Stimulated activated CD8-positive, alpha-beta memory T cell treated with anti-CD3 and anti-CD28 coated beads, Interleukin-12 subunit alpha, Interleukin-12 subunit beta, amount 100 ng/mL, for 24 hours (primary cell): ENCODE data around the gene RBFOX2.

Source experiments
- DNase-seq: peaks from one replicate; pipeline ENCODE4 v3.0.0-alpha.2; 2020; ENCODE audit errors: extremely low read depth

Gene RBFOX2

DNA sequence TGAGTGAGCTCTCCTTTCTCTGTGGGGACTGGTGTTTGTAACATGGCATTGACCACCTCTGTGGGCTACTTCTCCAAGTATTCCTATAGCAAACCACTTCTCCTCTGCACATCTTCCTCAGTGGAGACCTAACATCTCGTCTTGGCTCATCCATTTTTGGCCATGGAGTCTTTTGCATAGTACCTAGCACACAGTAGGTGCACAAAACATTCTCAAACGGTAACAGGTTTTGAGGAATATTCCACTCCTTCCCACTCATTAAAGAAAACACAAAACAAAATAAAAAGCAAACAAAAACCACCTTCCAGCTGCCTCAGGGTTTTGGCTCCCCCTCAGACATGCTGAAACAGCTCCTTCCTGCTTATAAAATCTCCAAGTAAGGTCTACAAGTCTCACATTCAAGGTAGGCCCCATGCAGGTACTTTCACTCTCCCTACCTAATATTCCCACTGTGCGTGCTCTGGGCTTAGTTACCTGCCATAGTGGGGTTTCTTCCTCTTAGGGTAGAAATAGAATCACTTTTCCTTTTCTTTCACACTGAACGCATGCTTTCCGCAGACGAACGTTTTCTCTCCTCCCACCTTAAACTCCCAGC is 132.4 kb downstream of the RBFOX2 start:
- DNase-seq = no peak

DNA sequence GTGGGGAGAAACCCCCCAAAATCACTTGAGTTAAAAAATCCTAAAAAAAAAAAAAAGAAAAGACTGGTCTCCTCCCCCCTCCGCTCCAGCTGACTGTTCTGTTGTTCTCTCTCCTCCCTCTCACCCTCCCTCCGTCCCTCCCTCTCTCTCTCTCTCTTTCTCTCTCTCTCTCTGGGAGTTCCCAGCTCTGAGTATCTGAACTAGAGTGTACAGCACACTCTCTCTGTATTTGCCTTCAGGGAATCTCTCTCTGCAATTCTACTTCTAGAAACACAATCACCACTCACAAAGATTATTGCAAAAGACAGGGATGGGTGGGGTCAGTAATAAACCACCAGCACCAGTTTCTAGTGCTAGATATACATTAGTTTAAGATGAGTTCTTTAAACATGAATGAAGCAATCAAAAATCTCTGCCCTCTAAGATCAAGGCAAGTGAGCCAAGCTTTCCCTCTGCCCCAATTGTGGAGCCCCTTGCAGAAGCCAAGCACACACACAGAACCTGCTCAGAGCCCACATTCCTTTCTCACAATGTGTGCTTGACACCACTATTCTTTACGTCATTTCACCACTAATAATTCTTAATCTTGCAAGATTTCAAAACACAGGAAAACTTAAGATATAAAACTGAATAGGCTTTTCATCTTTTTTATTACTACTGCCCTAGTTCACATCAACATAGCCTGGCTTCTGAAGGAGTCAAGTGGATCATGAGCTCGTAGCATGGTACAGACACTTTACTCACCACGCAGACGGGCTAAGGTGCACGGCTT is 133.5 kb downstream of the RBFOX2 start:
- no peak for DNase-seq

DNA sequence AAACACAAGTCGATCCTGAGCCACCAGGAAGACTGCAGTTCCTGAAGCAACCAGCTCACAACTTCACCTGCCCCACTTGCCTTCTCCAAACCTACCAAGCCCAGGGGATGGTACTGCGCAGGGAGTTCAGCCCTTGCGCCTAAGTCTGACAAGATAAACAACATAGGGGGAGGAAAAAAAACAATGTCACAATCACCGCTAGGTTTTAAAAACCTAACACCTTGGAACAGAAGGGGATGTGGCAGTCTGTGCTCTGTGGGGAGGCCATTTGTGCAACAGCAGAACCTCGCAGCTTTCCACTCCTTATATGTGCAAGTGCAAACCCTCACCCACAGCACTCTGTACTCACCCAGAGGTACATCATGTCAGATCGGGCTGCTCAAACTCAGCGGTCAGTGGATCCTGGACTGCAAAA is 134.2 kb downstream of the RBFOX2 start:
- no peak for DNase-seq

DNA sequence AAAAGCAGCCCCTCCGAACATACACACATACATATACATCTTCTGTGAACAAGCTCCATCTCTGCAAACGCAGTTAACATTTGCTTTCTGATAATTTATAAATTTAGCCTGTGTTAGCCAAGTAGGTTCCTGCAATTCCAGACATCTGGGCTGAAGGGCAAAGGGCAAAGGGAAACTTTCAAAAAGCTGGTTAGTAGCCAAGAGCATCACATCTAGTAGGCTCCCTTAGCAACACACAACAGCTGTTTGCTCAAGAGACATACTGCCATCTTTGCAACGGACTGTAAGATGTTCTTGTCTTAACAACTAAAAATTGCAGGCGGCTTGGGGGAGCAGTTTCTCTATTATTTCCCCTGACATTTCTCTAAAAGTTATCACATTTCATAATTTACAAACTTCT is 134.9 kb downstream of the RBFOX2 start:
- no peak for DNase-seq

DNA sequence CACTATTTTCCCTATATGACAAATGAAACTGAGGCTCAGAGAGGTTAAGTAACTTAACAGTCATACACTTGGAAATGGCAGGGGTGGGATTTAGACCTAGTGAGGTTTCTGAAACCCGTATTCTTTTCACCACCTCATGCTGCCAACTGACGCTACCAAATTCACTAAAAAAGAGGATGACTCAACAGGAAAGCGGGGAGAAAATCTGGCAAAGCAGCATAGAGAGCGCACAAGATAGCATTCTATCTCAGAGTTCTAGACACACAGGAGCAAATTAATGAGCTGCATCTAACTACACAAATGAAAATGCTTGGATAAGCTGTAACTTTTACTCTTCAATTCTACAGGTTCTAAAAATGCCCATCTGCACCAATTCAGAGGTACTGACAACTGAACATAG is 136.4 kb downstream of the RBFOX2 start:
- DNase-seq = no peak

DNA sequence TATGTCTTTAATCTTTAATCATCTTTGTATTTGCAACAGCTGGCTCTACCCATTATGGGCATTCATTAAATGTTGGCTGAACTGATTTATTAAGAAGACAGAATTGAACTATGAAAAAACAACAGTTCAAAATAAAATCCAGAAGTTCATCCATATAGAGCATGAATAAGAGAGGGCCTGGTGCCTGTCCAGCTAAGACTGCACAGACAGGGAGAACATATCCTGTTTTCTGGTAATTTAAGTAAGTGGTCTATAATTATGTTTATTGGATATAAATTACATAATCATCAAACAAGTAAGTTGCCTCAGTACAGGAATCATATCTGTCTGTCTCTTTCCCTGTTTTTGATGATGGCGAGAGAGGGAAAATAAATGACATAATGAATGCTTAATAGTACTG is 137.2 kb downstream of the RBFOX2 start:
- DNase-seq = no peak

DNA sequence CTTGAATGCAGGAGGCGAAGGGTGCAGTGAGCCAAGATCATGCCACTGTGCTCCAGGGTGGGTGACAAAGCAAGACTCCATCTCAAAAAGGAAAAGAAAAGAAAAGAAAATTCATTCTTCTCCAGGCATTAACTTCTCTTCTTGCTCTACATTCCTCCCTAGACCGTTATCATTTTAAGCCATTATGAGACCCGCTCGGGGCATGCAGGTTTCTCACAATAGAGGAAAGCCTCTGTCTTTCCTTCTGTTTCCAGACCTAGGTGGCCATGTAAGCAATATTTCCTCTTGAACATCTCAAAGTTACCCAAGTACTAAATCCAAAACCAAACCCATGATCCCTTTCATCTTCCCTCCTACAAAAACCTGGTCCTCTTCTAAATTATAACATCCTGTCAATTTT is 139.6 kb downstream of the RBFOX2 start:
- no peak for DNase-seq

DNA sequence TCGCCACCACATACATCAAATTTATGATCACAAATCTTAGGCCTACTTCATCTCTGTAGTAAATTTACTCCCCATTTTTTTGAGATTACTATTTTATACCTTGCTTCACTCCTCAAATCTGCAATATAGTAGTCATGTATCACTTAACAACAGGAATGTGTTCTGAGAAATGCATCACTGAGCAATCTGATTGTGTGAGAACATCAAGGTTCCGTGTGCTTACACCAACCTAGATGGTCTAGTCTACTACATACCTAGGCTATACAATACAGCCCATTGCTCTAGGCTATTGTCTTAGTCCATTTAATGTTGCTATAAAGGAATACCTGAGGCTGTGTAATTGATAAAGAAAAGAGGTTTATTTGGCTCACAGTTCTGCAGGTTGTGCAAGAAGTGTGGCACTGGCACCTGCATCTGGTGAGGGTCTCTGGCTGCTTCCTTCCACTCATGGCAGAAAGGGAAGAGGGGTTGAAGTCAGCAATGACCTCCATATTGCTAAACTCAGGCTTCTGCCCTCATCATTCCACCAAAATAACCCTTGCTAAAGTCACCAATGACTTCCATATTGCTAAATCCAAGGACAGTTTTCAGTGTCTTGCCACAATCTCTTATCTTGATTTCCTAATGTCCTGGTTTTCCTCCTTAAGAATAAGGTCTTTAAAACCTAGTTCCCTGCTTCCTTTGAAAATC is 140.3 kb downstream of the RBFOX2 start:
- no peak for DNase-seq

DNA sequence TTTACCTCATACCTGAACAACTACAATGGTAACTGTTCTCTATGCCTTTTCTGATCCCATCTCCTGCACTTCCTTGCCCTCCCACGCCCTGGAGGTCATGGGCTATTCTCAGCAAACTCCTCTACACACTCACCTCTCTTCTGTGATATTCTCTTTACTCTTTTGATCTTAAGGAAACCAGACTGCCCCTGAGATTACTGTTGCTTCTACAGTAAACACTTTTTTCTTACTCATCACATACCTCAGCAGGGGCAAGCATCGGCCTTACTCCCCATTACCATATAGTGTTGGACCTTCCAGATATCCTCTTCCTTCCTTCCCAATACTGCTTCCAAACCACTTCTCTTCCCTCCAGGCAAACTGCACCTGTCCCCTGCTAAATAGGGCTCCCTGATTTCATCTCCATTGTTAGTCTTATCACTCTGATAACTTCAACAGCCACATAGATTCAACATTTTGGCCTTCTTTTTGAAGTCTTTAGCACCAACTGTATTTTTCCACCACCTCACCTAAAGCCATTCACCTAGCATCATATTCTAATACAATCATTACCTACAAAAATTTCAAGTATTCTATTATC is 141.2 kb downstream of the RBFOX2 start:
- no peak for DNase-seq

DNA sequence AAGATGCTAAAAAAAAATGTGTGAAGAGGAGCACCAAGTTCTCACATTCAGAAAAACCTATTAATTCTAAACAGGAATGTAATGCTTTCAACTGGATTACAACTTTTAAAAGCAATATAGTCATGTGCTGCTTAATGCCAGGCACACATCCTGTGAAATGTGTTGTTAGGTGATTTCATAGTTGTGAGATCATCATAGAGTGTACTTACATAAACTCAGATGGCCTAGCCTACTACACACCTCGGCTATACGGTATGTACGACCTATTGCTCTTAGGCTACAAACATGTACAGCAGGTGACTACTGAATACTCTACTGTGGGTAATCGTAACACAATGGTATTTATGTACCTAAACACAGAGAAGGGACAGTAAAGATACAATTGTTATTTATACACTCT is 142.3 kb downstream of the RBFOX2 start:
- no peak for DNase-seq

DNA sequence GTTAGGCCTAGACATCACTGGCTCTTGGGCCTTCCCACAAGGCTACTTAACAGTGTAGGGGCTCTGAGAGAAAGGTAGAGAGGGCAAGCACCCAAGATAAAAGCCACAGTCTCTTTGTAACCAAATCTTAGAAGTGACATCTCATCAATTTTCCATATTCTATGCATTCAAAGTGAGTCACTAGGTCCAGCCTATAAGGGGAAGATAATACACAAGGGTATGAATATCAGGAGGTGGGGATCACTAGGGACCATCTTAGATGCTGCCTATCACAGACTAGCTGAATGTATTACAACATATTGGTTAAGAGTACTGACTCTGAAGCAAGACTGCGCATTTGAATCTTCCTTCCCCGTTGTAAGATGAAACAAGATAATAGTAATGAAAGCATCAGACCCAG is 144.1 kb downstream of the RBFOX2 start:
- no peak for DNase-seq

DNA sequence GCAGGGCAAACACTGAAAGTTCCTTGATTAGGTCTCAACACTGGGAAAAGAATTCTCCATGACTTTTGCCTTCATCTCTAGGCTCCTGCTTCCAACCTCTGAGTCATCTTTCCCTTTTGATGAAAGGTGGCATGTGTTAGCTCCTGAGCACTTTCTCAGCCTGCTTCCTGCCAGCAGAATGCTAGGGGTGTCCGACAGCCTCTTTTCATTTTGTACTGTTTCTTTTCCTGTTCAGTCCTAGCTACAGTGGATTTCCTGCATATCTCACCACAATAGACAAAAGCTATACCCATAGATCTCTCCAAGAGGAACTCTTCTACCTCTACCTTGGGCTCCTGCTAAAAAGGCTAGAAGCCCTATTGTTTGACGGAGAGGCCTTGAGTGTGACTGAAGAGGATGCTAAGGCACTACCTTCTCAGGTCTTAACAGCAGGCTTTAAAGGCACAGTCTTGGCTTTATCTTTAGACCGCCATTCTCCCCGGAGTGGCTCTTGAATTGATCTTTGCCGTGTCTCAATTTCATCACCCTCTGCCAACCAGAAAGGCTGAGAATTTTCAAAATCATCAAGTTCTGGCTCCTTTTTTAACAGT is 145.5 kb downstream of the RBFOX2 start:
- DNase-seq = no peak

DNA sequence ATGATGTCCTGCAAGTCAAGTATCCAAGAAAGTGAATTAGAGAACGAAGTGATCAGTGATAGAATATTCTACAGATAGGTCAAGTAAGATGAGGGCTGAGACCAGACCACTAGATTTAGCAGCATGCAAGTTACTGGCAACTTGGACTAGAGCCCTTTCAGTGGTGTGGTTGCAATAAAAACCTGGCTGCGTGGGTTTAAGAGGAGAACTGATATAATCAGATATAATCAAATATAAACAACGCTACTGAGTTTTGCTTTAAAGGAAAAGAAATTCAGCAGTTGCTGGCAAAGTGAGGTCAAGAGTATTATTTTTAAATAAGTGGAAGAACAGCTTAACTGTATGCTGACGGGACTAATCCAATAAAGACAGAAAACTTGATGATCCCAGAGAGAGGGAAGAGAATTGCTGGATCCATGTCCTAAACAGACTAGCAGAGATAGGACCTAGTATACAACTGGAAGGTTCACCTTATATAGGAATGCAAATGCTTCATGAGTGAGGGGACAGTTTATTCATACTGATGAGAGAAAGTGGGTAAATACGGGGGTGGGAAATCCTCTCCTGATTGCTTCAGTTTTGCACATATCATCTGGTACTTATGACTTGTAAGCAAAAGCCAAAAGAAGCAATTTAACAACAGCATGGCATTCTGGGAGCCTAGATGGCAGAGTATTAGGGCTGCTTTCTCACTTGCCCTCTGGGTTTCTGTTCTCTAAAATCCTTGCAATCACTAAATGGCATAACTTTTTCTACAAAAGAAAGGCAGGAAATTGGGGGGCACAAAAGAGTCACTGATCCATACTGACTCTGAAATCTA is 146.2 kb downstream of the RBFOX2 start:
- no peak for DNase-seq

DNA sequence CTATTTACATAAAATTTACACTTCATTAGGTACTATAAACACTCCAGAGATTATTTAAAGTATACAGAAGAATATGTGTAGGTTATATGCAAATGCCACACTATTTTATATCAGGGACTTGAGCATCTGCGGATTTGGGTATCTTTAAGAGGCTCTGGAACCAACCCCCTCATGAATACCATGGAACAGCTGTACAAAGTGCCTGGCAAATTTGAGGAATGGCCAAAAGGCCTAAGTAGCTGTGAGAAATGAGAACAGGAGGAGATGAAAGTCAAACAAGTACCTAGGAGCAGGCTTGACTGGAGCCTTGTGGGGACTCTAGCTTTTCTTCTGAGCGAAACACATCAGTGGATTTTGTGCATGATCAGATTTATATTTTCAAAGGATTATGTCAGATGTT is 149.3 kb downstream of the RBFOX2 start:
- no peak for DNase-seq

DNA sequence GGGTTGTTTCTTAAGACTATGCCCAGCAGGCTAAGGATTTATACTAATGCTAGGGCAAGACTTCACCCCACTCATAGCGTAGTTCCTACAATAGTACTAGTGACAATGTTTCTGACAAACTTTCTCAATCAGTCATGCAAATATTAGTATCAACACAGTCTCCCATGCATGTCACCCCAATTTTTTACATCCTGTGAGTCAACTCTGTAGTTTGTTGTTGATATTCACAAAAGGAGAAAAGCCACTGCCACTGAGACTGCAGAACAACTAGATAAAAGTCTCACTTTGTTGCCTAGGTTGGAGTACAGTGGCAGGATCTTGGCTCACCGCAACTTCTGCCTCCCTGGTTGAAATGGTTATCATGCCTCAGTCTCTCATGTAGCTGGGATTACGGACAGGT is 155.2 kb downstream of the RBFOX2 start:
- DNase-seq = no peak

DNA sequence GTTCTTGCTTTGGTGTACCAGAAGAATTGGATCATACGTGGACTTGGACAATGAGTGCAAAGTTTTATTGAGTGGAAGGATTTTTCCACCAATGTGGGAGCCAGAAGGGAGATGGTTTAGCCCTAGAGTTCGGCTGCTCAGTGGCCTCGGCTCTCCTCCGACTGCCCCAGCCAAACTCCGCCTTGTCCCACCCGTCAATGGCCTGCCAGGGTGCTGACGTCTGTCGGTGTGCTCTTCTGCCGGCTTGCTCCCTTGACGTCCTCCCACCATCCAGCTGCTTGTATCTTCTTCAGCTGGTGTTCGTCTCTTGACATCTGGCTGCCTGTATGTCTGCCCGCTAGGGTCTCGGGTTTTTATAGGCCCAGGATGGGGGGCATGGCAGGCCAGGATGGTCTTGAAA is 156.2 kb downstream of the RBFOX2 start:
- no peak for DNase-seq

DNA sequence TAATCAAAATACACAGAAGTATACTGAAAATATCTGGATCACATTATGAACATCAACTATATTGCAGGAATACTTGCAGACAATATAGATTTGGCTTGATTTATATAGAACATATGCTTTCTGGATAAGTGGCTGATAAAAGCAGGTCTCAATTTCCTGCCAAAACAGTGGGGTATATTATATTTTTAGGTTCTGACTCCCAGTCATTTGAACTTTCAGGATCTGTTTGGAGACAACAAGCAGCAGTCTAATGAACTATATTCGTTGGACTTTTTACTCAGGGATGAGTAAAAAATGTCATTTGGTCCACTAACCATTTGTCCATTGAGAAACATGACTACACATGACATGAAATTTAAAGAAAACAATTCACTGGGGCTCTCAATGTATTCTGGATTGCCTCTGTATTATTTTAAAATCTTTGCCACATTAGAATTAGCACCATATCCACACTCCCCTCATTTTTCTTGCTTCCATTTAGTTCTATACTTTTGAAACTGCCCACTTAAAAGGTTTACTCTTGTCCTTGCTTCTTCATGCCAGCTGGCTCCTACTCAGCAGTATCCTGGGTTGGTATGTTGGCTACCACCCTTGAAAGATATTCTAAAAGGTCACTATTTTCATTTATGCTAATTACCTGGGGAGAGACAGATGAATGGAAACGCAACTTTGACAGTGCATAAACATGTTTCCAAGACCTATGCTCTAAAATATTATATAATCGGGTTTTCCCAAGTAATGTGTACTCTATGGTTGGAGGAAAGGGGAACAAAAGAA is 157.9 kb downstream of the RBFOX2 start:
- DNase-seq = no peak

DNA sequence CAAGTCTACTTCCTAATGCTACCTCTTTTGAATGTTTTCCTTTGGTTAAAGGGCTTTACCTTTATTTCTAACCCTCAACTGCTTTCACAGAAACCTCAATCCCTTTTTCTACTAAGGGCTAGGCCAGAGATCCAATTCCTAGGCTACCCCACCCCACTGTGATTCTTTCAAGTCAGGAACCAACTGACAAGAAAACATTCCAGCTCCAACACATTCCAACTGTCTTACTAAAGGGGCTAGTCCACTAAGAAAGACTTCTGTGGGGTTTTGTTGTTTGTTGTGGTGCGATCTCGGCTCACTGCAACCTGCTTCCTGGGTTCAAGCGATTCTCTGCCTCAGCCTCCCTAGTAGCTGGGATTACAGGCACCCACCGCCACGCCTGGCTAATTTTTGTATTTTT is 159.7 kb downstream of the RBFOX2 start:
- no peak for DNase-seq

DNA sequence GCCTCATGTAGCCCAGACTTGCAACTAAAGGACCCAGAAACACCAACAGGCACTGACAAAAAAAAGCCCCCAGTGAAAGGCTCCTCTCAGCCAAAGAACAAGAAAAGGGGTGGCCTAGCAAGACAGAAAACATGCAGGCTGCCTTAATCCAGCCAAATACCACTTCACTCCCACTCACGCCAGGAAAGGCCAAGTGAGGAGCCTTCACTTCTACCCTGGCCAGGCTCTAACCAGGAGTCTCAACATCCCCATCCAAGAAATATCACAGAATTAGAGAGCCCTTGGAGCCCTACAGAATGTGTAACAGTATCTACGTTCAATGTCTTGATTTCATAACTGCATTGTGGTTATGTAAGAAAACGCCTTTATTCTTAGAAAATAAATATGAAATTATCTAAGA is 162.0 kb downstream of the RBFOX2 start:
- no peak for DNase-seq

DNA sequence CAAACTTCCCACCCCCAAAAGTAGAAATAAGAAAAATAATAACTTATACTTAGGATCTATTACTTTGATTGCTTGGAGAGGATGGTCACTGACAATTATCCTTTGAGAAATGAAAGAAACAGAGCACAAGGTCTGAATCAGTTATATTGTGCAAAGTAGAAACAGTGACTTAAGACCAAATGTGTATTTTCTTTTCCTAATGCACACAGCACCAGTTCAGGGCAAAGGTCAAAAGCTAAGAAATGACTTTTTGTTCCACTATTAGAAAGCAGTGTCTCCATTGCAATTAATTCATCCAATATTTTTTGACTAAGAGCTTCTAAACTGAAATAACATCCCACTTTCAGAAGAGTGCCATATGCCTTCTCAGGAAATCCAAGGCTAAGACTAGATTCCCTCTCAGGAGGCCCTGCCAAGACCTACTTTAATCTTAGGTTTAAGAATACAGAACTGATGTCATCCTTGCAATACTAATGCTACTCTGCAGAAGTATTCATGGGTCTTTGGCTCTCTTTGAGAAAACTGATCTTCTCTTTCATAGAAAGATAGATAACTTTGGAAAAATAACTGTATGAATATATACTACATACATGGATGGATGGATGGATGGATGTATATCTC is 164.0 kb downstream of the RBFOX2 start:
- DNase-seq = no peak
